Fibroblast of peridontal ligament (primary cell): ENCODE results near the gene GYG2.
"Not testable (repeated sequence)": the region's sequence is repeated elsewhere in the genome, so short reads cannot be mapped to it uniquely, and the experiment has no call there.

Experiments used
- DNase-seq: peaks from one replicate; pipeline ENCODE4 v3.0.0-alpha.2; 2010; ENCODE audit errors: extremely low read depth

GYG2 gene

DNA sequence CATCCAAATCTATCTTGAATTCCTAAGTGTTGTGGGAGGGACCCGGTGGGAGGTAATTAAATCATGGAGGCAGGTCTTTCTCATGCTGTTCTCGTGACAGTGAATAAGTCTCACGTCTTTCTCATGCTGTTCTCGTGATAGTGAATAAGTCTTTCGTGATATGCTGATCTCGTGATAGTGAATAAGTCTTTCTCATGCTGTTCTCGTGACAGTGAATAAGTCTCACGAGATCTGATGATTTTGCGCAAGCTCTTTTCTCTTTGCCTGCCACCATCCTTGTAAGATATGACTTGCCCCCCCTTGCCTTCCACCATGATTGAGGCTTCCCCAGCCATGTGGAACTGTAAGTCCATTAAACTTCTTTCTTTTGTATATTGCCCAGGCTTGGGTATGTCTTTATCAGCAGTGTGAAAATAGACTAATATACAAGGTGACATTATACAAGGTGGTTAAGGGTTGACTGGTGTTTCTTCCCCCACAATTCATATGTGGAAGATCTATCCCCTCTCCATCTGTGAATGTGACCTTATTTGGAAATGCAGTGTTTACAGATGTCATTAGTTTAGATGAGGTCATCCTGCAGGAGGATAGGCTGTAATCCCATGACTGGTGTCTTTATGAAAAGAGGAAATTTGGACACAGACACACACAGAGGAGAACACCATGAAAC lies 72.8 kb downstream of the GYG2 start:
- peak; percentile 23 for DNase-seq

DNA sequence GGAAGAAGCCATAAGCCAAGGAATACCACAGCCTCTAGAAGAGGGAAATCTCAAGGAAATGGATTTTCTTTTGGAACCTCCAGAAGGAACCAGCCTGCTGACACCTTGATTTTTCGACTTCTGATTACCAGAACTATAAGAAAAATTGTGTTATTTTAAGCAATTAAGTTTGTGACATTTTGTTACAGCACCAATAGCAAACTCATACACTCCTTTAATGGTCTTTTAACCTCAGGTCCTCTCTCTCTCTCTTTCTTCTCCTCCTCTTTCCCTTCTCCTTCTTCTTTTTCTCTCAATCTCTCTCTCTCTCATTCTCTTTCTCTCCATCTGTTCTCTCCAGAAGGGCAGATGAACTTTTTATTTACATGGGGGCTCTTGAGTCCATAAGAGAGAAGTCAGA lies 74.1 kb downstream of the GYG2 start:
- no peak for DNase-seq

DNA sequence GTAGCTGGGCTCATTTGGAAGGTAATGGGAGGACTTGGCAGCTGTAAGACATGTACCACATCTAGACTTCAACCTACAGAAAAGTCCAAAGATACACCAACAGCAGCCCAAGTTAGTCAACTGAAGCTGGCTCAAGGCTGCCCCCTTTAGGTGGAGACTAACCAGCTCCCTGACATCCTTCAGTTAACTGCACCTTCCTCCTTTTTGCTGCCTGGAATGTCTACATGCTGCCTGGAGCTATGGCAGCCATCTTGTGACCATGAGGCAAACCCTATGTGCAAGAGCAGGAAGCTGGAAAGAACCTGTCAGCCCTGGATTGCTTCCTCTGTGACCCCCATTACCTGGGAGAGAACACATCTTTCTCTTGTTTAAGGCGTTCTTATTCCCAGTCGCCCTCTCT lies 74.6 kb downstream of the GYG2 start:
- DNase-seq = no peak

- DNase-seq = no peak
These were observed 78.6 kb downstream of the GYG2 start for GRCh38 chrX:2907295-2907694.

DNA sequence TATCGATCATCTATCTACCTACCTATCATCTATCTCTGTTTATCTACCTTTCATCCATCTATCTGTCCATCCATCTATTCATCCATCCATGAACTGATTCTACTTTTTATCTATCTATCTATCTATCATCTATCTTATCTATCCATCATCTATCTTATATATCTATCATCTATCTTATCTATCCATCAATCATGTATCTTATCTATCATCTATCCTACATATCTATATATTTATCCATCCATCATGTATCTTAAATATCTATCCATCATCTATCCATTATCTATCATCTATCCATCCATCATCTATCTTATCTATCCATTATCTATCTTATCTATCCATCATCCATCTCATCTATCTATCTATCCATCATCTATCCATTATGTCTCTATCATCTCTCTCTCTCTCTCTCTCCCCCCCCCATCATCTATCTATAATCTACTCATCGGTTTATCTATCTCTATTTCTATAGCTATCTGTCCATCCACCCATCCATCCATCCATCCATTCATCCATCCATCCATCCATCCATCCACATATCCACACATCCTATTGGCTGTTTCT lies 79.5 kb downstream of the GYG2 start:
- DNase-seq = no peak

GRCh38 chrX:2910109-2910508 lies 81.4 kb downstream of the GYG2 start:
- DNase-seq = no peak

DNA sequence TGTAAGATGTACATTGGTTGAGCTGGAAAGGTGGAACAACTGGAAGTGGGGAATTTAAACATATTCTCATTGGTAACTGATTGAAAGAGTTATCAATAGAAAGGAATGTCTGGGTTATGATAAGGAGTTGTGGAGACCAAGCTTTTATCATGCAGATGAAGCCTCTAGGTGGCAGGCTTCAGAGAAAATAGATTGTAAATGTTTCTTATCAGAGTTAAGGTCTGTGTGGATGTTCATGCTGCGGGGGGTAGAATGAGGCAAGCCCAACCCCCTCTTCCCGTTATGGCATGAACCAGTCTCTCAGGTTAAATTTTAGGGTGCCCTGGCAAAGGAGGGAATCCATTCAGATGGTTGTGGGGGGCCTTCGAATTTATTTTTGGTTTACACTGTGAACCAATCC lies 84.4 kb downstream of the GYG2 start:
- DNase-seq = no peak

- DNase-seq = no peak
These were observed 89.0 kb downstream of the GYG2 start for GRCh38 chrX:2917767-2918166.

- no peak for DNase-seq
These were observed 92.5 kb downstream of the GYG2 start for GRCh38 chrX:2921193-2921592.

DNA sequence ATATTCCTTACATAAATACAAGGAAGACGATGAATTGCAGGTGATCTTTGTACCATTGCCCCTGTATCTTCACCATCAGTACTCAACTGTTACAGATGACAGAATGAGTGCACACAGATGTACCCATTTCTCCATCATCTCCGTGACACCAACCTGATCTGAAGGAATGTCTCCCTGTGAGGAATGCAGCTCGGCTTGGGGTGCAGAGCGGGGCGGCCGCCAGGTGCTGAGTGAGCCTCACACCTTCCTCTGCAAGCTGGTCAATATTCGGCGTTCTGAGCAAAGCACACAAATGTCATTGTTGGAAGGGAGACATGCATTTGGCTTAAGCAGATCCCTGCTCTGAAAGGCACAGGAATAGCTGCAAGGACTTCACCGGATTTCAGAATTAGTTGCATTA lies 93.0 kb downstream of the GYG2 start:
- no peak for DNase-seq

DNA sequence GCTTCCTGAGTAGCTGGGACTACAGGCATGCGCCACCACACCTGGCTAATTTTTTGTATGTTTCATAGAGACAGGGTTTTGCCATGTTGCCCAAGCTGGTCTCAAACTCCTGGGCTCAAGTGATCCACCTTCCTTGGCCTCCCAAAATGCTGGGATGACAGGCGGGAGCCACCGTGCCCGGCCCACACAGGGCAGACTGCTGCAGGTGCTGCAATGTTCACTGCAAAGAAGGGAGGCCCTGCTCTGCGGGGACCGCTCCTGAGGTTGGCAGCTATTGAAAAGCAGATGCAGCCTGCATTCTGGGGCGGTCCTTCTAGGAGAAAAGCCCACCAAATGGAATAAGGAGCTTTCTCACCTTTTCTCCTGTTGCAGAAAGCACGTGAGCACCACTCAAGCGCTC lies 95.4 kb downstream of the GYG2 start:
- DNase-seq = no peak

DNA sequence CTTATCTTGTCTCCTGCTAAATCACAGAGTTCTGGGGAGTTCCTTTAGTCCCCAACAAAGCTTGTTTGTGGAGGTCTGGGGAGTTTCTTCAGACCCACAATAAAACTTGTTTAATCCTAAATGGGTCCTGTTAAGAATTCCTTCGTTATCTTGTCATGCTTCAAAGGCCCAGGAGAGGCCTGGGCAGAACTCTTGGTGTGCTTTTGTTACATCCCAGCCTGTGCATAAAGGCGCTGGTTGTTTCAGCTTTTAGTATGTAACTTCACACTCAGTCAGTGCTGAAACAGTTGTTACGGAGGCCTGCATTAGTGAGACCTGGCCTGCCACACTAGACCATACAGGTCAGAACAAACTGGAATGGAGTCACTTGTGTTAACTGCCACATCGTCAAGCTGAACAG lies 97.5 kb downstream of the GYG2 start:
- DNase-seq = not testable (repeated sequence)

DNA sequence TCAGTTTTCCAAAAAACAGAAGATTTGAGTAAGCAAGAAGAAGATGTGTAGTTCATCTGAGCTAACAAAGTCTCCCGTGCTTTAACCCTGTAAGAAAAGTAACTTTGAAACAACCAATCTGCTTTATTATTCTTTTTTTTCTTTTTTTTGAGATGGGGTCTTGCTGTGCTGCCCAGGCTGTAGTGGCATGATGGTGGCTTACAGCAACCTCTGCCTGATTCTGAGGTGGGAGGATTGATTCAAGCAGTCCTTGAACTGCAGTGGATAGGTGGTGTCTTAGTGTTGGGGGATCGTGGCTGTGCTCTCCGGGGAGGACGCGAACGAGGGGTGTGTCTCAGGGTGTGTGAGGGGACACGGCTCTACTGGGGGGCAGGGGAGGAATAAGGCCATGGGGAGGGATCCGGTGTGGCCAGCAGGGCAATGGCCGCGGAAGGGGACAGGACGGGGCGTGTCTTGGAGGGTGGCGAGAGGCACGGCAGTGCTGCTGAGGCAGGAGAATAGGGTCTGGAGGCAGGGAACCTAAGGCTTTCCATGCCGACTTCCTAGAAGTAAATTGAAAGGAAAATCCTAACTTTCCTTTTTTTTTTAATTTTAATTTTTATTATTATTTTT lies 98.0 kb downstream of the GYG2 start:
- DNase-seq = no peak

- peak; percentile 43 for DNase-seq
These were observed 99.5 kb downstream of the GYG2 start for GRCh38 chrX:2928191-2928582.

- DNase-seq = peak; percentile 86
These were observed 100.1 kb downstream of the GYG2 start, which contains the start of gene ARSD for GRCh38 chrX:2928583-2929434. TSS of gene ARSD (minus strand) at chrX:2929339. CDS start at chrX:2929275, 64 bp downstream.

DNA sequence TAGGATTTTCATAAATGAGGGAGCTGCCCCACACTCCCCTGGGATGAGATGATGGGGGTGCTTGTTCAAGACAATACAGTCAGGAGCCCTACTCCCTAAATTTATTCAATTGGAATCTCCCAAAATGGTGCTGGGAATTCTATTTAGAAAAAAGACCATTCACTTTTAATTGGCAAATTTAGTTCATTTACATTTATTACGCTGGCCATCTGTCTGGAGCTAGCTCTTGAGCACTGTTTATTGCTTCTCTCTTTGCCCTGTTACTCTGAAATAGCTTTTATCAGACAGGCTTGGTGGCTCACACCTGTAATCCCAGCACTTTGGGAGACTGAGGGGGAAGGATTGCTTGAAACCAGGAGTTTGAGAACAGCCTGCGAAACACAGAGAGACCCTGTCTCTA lies 102.4 kb downstream of the GYG2 start:
- no peak for DNase-seq

DNA sequence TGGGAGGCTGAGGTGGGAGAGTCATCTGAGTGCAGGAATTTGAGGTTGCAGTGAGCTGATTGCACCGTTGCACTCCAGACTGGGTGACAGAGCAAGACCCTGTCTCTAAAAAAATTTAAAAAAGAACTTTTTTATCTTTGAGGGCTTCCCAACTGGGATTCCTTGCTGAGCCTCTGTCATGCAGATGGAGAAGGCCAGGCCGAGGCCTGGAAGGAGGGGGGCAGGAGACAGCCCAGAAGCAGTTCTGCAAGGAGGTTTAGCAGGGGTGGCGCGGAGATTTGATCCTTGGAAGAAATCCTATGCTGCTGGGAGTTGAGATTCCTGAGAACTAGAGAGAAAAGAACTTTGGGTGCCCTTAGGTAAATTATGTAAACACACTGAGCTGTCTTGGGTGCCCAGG lies 102.9 kb downstream of the GYG2 start:
- DNase-seq = no peak
